GM12872 (cell line): ENCODE results near the gene EEIG1.

Source experiments
- TF ChIP-seq, protein P1 (sequence below): IDR thresholded peaks from 3 replicates; pipeline ENCODE4 v1.5.1; 2011; ENCODE audit warnings: low read depth, mild to moderate bottlenecking, low read length, moderate library complexity; ENCODE audit not compliant: insufficient read depth

Gene EEIG1

DNA sequence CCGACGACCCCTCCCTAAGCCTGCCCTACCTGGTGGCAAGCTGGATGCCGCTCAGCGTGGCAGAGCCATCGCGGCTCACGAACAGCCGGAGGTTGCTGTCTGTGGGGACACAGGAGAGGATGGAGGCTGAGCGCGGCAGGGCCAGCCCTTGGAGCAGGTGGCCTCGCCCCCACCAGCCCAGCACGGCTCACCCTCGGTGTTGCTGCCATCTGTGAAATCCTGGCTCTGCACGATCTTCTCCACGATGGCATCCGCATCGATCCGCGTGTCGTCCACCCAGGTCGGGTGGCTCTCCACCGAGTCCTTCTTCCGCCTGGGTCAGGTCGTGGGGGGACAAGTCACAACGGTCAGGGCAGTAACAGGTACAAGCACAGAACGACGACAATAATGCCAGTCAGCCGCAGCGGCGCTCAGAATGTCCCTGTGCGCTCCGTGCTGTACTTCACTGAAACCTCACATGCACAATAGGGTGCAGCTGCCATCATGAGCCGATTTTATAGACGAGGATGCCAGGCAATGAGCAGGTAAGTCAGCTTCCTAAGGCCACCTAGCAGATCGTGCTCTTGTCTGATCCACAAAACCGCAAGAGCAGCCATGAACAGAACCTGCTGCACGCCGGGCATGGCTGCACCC is 36.1 kb downstream of the EEIG1 start:
- TF ChIP-seq, protein P1, sequence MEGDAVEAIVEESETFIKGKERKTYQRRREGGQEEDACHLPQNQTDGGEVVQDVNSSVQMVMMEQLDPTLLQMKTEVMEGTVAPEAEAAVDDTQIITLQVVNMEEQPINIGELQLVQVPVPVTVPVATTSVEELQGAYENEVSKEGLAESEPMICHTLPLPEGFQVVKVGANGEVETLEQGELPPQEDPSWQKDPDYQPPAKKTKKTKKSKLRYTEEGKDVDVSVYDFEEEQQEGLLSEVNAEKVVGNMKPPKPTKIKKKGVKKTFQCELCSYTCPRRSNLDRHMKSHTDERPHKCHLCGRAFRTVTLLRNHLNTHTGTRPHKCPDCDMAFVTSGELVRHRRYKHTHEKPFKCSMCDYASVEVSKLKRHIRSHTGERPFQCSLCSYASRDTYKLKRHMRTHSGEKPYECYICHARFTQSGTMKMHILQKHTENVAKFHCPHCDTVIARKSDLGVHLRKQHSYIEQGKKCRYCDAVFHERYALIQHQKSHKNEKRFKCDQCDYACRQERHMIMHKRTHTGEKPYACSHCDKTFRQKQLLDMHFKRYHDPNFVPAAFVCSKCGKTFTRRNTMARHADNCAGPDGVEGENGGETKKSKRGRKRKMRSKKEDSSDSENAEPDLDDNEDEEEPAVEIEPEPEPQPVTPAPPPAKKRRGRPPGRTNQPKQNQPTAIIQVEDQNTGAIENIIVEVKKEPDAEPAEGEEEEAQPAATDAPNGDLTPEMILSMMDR, result no peak

DNA sequence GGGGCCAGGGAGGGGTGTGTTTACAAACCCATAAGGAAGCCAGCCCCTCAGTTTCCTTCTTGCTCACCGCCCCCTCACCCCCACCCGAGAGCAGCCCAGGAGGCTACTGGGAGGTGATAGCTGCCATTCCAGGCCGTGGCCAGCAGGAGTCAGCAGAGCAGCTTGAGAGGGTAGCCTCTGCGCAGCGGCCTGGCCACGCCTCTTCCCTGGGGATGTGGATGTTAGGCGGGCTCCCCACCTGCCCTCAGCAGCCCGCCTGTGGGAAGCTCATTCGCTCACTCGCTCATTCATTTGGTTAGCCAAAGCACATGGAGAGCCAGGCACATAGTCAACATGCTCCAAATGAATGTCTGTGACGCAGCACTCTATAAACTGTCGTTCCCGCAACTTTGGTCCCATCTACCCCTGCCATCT is 37.1 kb downstream of the EEIG1 start:
- TF ChIP-seq, protein P1, result peak; percentile 98

GRCh38 chr9:127943011-127943662 is 37.7 kb downstream of the EEIG1 start:
- TF ChIP-seq, protein P1, result no peak

DNA sequence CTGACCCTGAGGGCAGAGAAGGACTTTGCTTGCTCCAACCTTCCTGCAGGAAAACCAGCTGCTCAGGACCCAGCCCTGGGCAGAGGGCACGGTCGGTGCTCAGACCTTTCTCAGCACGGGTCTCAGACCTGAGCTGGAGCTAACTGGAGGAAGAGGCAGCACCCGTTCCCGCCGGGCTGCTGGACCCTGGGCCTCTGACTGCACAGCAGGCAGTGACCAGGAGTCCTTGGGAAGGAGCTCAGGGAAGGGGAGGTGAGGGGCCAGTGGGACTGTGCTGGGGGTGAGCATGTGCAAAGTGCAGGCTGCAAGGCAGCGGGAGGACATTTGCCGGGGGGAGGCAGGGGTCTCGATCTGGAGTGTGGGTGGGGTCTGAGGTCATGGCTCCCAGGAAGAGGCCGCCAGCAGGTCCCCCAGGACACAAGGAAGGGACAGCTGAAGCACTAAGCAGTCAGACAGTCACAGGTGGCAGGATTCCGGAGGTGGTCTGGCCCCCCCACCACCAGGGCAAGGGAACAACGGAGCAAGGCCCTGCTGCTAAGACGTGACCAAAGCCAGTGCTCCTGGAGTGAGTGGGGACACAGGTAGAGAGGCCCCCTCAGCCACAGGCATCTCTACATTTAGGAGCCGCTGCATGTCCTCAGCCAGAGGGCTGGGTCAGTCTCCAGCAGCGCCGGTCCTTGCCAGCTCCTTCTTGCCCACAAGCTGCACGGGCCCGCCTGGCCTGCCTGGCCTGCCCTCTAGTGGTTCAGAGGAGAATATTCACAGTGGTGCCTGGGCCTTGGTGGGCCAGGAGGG is 38.4 kb downstream of the EEIG1 start:
- TF ChIP-seq, protein P1, result peak; percentile 84

GRCh38 chr9:127941961-127942215 is 38.9 kb downstream of the EEIG1 start:
- TF ChIP-seq, protein P1, result no peak

DNA sequence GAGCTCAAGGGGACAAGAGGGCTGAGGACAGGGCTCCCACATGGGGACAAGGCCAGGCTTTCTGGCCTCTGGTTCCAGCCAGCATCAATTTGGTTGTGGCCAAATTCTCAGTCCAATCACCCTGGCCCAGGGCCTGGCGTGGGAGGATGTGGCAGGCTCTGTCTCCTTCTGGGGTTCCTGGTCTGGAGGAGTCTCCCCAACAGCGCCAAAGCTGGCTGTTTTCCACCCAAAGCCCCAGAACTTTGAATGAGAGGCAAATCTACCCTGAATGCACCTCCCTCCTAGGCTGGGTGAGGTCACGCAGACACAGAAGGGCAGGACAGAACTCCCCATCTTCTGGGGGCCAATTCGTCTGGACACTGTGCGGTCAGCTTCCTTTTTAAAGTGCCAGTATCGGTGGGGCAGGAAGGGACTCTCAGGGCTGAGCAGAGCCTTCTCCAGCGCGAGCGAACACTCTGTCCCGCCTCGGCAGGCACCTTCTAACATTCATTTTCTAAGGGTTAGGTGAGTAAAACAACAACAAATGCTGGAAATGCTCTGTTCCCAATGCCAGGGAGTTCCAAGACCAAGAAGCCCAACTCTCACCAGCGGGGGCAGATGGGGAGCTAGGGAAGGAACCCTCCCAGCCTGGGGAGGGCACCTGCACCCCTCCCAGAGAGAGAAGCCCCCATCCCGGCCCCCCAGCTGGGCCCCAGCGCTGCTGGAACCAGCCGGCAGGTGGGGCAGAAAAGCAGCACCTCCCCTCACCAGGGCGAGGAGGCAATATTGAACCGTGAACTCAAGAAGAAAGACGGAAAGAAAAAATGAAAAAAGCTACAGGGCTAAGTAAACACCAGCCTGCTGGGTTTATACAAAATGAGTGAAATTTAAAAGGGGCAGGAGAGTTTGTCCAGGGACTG is 39.5 kb downstream of the EEIG1 start:
- TF ChIP-seq, protein P1, result no peak

DNA sequence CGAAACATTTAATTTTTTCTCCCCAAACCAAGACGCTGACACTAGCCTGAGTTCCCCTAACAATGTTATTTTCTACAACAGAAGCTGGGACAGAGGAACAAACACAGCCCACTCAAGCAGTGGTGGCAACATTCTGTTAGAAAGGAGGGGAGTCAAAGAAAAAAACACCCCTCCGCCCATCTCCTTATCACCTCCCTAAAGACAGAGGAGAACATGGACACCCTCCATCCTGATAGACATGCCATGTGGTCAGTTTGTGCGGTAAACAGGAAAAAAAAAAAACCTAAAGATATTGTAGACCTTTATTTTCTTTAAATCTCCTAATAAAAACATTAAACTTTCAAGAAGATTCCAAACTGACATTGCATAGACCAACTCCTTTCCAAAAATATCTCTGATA is 40.2 kb downstream of the EEIG1 start:
- TF ChIP-seq, protein P1, result no peak
